HepG2 (cell line): ENCODE results near the gene H1-8. TPM values are rescaled to one million over a fixed set of nuclear protein-coding genes. Genes with fewer than 3 reads are reported as not detected.

ENCODE experiments used
- ATAC-seq: fragments of 200-7000 bp; cut with Tn5 transposase; 3 replicates; pipeline ENCODE4 v1.9.1; 2020; ENCODE audit warnings: mild to moderate bottlenecking, moderate library complexity
- BruUV-seq: library from RNA; stranded (reverse); fragments of 400-500 nt; replicated peaks from 2 replicates; lab custom pipeline; 2021; lab: Mats Ljungman, UMichigan
- CTCF ChIA-PET: fragments of 300-600 bp; formaldehyde crosslinking; extraction: SDS; loops from one replicate; lab custom pipeline; 2021; ENCODE audit warnings: low total read pairs, inconsistent platforms, low intra/inter-chr PET ratio; lab: Yijun Ruan, JAX
- POLR2A ChIA-PET: fragments of 350-600 bp; sonication (Branson Sonifier 250); formaldehyde crosslinking; loops from one replicate; lab custom pipeline; 2020; ENCODE audit warnings: antibody characterized with exemption, inconsistent platforms; lab: Yijun Ruan, JAX
- DNase-seq: peaks from one replicate; pipeline ENCODE4 v3.0.0-alpha.2; 2015; ENCODE audit warnings: low spot score
- FAIRE-seq: peaks from 3 replicates; lab custom pipeline; 2011; peaks lifted over from hg19 to GRCh38; lab: Jason Lieb, UNC
- H2AFZ ChIP-seq: one replicate; pipeline ENCODE4 v1.6.1; 2011; ENCODE audit warnings: low read length, inconsistent platforms
- H3K27ac ChIP-seq: fragments of 300-600 bp; 3 replicates; pipeline ENCODE4 v1.8.0; 2011; ENCODE audit warnings: mixed run types, mild to moderate bottlenecking, mixed read lengths, low read length, inconsistent platforms; ENCODE audit not compliant: insufficient read depth; ENCODE audit errors: extremely low read length
- H3K27me3 ChIP-seq, 2 experiments: fragments of 200-600 bp in 1 of 2; 2 replicates in 1 of 2; 3 replicates in 1 of 2; pipeline versions ENCODE4 v1.6.0 to v1.8.0; 2011; ENCODE audit warnings: low read length in 2 of 2, mild to moderate bottlenecking in 2 of 2, moderate library complexity in 2 of 2, inconsistent platforms in 1 of 2; ENCODE audit not compliant: insufficient read depth in 2 of 2, control insufficient read depth in 1 of 2
- H3K36me3 ChIP-seq, 2 experiments: fragments of 200-600 bp in 1 of 2; replicated peaks in 1 of 2; 2 replicates in 1 of 2; 3 replicates in 1 of 2; pipeline versions ENCODE4 v1.5.1 to v1.8.0; 2011; ENCODE audit warnings: low read length in 2 of 2, inconsistent platforms in 1 of 2; ENCODE audit not compliant: insufficient read depth in 2 of 2, control insufficient read depth in 1 of 2
- H3K4me1 ChIP-seq: 2 replicates; pipeline ENCODE4 v1.5.1; 2012; ENCODE audit warnings: low read length, inconsistent platforms; ENCODE audit not compliant: insufficient read depth
- H3K4me2 ChIP-seq: 2 replicates; pipeline ENCODE4 v1.6.0; 2011; ENCODE audit warnings: low read depth, low read length, inconsistent platforms
- H3K4me3 ChIP-seq, 3 experiments: fragments of 200-600 bp in 1 of 3; sonication (generic), shearing (Covaris generic) in 1 of 3; replicated peaks in 1 of 3; 2 replicates each; pipeline ENCODE4 v1.5.1; 2011 to 2016; ENCODE audit warnings: low read length in 3 of 3, inconsistent platforms in 2 of 3, low read depth in 2 of 3, mild to moderate bottlenecking in 2 of 3, control low read depth in 1 of 3, mixed read lengths in 1 of 3; ENCODE audit not compliant: insufficient read depth in 1 of 3
- H3K79me2 ChIP-seq: one replicate; pipeline ENCODE4 v1.6.1; 2011; ENCODE audit warnings: low read length, inconsistent platforms; ENCODE audit not compliant: insufficient read depth
- H3K9ac ChIP-seq: 2 replicates; pipeline ENCODE4 v1.6.0; 2011; ENCODE audit warnings: mild to moderate bottlenecking, low read depth, low read length, inconsistent platforms; ENCODE audit not compliant: insufficient read depth
- H3K9me3 ChIP-seq: 2 replicates; pipeline ENCODE4 v1.5.1; 2012; ENCODE audit warnings: mild to moderate bottlenecking, low read length
- H4K20me1 ChIP-seq: 2 replicates; pipeline ENCODE4 v1.6.0; 2011; ENCODE audit warnings: inconsistent platforms, mild to moderate bottlenecking, low read length, moderate library complexity; ENCODE audit not compliant: insufficient read depth
- ARID5B ChIP-seq: IDR thresholded peaks from 2 replicates; pipeline ENCODE4 v1.4.0; 2020; ENCODE audit warnings: mild to moderate bottlenecking, missing genetic modification reagents
- DNMT3B ChIP-seq: conservative IDR thresholded peaks from 2 replicates; pipeline ENCODE4 v1.6.1; 2016; ENCODE audit warnings: missing biosample characterization, control low read depth
- HMG20A ChIP-seq: IDR thresholded peaks from 2 replicates; pipeline ENCODE4 v1.6.1; 2016; ENCODE audit warnings: borderline replicate concordance
- SP140L ChIP-seq: sonication (generic); formaldehyde crosslinking; IDR thresholded peaks from 2 replicates; pipeline ENCODE4 v1.4.0; 2020; ENCODE audit warnings: missing genetic modification reagents, borderline replicate concordance
- SP5 ChIP-seq: IDR thresholded peaks from 2 replicates; pipeline ENCODE4 v1.6.1; 2016; ENCODE audit warnings: low read depth, borderline replicate concordance
- TCF7 ChIP-seq: sonication (generic); IDR thresholded peaks from 2 replicates; pipeline ENCODE4 v1.6.1; 2016; ENCODE audit warnings: antibody characterized with exemption, low read depth
- ZIK1 ChIP-seq: sonication (generic); formaldehyde crosslinking; IDR thresholded peaks from 2 replicates; pipeline ENCODE4 v1.5.0; 2020; ENCODE audit warnings: mild to moderate bottlenecking, low read depth, missing genetic modification reagents, borderline replicate concordance
- WGBS: methylation state at CpG from one replicate; pipeline ENCODE4 v1.1.6; 2017; ENCODE audit warnings: low lambda C conversion rate; 5-methylcytosine and 5-hydroxymethylcytosine counted together
- in situ Hi-C: cut with HindIII; loops from 2 replicates; pipeline ENCODE4 v1.10.0; 2017; ENCODE audit warnings: low pct_unique_long_range_greater_than_20kb; ENCODE audit not compliant: extremely low pct_ligation_motif_present
- intact Hi-C: fragments of 100-400 bp; cut with micrococcal nuclease; formaldehyde crosslinking; loops from one replicate; pipeline ENCODE4 v1.10.0; 2022; ENCODE audit not compliant: unreplicated experiment
- polyA plus RNA-seq, 8 experiments: library from polyadenylated mRNA; depleted of rRNA in 3 of 8; stranded (reverse) in 7 of 8; unstranded in 1 of 8; fragments of >200 nt; fragmentation: Illumina TruSeq in 4 of 8; extraction: Trizol in 4 of 8; gene quantifications; 2 replicates each; pipeline versions ENCODE4 v1.2.1 to v1.2.3, GENCODE V29; 2011 to 2016; ENCODE audit warnings: low read depth in 4 of 8, missing spikeins in 1 of 8, mixed read lengths in 1 of 8; ENCODE audit not compliant: insufficient read depth in 1 of 8
- total RNA-seq, 5 experiments: library from RNA; depleted of rRNA; stranded (reverse); fragments of >200 nt; fragmentation: Illumina TruSeq; extraction: Trizol; gene quantifications; 2 replicates each; pipeline ENCODE4 v1.2.3, GENCODE V29; 2016; ENCODE audit warnings: low read depth in 1 of 5

The H1-8 gene
- total and polyA plus RNA-seq, 2 of the 13 experiments (the other 11 are each of a cell fraction or from before 2014, with no cell fraction given), result 0.08 TPM; not detected in 1

DNA sequence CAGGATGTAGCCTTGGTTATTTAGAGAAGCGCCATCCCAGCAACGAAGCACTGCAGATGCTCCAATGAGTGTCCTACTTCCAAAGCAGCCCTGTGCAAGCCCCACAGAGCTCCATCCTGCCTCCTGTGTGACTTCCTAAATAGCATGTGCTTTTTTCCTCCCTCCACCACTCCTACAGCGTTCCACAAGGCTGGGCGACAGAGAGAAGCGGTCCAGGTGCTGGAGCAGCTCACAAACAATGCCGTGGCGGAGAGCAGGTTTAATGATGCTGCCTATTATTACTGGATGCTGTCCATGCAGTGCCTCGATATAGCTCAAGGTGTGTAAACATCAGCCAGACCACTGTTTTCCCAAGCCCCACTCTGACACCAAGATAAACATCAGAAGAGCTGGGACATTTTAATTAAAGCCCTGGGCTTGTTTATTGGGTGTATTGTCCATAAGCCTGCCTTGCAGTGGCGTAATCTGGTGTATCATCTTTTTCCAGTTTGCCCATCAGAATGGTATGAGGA lies 36.7 kb upstream of the H1-8 start:
- CTCF ChIA-PET, result no interaction called here
- Histone ChIP-seq H3K79me2 (no peaks in the 10 kb centered on the region), H3K27me3 (no peaks in the 10 kb centered on the region), H3K27ac (no peak overlapping the region), H2AFZ (no peak overlapping the region), H3K9me3 (no peaks in the 10 kb centered on the region), H3K4me3 (no peak overlapping the region), H4K20me1 (no peaks in the 10 kb centered on the region), H3K9ac (no peak overlapping the region), H3K36me3 (peaks cover 8 to 9% of the 10 kb centered on the region in 2 experiments; a peak in 2 of 5 replicates), H3K4me1 (peaks cover 24% of the 10 kb centered on the region), H3K4me2 (no peak overlapping the region)
- BruUV-seq, result no TSS peak
- FAIRE-seq (no peak), DNase-seq (no peak), ATAC-seq (no peak)
- no peak for TF ChIP-seq HMG20A (CRISPR knock-in tag)
- no peak for TF ChIP-seq SP5
- TF ChIP-seq SP140L (CRISPR knock-in tag), result no peak
- no peak for TF ChIP-seq TCF7
- TF ChIP-seq ZIK1 (CRISPR knock-in tag), result no peak
- no peak for TF ChIP-seq DNMT3B (CRISPR knock-in tag)
- no peak for TF ChIP-seq ARID5B (CRISPR knock-in tag)
- POLR2A ChIA-PET, result interaction anchor here (0.8 kb wide), 1 partner anchor 29 kb away, joined by 3 read pairs; no protein-coding TSS in a partner anchor
- in situ Hi-C loops (no loop called here), intact Hi-C loops (no loop called here)
- WGBS, result 89% methylated on average over 9 of the region's 9 CpGs
